G401.6 (cell line): ENCODE results near the gene PPP1R37.

ENCODE experiments used
- FAIRE-seq: peaks from 2 replicates; lab custom pipeline; 2012; peaks lifted over from hg19 to GRCh38; lab: Jason Lieb, UNC

Gene PPP1R37

DNA sequence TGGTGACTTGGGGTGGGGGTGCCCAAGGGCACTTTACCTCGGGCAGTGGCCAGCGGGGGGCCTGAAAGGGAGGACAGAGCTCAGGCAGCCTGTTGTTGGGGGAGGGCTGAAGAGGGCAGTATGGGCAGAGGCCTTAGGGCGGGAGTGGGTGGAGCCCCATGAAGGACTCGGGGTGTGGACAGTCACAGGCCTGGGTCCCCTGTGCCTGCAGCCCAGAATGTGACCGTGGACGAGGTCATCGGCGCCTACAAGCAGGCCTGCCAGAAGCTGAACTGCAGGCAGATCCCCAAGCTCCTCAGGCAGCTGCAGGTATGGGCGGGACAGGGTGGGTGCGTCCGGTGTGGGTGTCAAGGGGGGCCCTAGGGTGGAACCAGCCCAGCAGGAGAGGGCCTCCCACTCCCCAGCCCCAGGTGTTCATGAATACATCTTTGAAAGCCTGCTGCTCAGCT lies 45.3 kb downstream of the PPP1R37 start:
- no peak for FAIRE-seq

GRCh38 chr19:45139286-45140143 lies 46.5 kb downstream of the PPP1R37 start:
- no peak for FAIRE-seq

DNA sequence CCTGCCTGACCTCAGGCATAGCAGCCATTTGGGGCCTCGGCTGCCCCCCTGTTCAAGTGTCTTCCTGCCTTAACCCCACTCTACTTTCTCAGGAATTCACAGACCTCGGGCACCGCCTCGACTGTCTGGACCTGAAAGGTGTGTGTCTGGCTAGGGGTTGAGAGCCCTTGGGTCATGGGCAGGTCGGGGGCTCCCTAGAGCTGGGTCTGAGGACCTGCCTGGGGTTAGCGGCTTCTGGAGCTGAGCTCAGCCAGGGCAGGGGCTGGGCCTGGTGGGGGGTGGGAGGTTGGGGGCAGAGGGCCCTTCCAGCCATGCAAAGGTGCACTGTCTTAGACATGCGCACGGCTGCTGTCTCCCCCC lies 47.1 kb downstream of the PPP1R37 start:
- no peak for FAIRE-seq

DNA sequence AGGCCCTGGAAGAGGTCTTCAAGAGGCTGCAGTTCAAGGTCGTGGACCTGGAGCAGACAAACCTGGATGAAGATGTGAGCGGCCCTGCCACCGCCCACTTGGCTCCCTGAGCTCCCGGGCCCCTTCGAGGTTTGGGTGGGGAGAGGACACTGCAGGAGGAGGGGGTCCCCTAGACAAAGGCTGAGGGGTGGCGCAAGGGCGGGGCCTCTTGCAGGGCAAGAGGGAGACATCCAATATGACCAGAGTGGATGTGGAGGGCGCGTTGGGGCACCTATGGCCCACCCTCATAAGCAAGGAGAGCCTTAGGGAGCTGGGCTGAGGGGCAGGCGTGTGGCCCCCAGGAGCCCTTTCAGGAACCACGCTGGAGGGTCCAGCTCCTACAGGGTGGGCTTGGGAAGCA lies 47.6 kb downstream of the PPP1R37 start:
- FAIRE-seq = no peak

GRCh38 chr19:45141203-45141900 lies 48.4 kb downstream of the PPP1R37 start:
- no peak for FAIRE-seq

DNA sequence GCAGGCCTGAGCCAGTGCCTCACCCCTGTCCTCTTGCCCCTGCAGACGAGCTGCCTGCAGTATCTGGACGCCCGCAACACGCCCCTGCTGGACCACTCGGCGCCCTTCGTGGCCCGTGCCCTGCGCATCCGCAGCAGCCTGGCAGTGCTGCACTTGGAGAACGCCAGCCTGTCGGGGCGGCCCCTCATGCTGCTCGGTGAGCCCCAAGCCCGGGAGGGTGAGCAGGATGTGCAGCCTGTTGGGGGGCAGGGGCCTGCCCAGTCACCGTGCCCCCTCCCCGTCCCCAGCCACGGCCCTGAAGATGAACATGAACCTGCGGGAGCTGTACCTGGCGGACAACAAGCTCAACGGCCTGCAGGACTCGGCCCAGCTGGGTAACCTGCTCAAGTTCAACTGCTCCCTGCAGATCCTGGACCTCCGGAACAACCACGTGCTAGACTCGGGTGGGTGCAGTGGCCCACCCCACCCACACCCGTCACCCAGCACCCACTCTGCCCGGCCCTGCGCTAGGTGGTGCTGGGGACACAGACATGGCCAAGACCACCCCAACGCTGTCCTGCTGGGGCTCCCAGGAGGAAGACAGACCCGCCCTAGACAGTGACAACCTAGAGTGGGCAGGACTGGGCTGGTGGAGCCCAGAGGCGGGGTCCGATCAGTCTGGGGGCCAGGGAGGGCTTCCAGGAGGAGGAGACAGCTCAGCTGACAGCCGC lies 49.2 kb downstream of the PPP1R37 start:
- FAIRE-seq = no peak

GRCh38 chr19:45142726-45143110 lies 49.7 kb downstream of the PPP1R37 start:
- no peak for FAIRE-seq

GRCh38 chr19:45144431-45145269 lies 51.7 kb downstream of the PPP1R37 start:
- no peak for FAIRE-seq

- FAIRE-seq = no peak
These were observed 52.6 kb downstream of the PPP1R37 start for GRCh38 chr19:45145270-45146189.

- FAIRE-seq = no peak
These were observed 53.3 kb downstream of the PPP1R37 start for GRCh38 chr19:45146251-45146650.

DNA sequence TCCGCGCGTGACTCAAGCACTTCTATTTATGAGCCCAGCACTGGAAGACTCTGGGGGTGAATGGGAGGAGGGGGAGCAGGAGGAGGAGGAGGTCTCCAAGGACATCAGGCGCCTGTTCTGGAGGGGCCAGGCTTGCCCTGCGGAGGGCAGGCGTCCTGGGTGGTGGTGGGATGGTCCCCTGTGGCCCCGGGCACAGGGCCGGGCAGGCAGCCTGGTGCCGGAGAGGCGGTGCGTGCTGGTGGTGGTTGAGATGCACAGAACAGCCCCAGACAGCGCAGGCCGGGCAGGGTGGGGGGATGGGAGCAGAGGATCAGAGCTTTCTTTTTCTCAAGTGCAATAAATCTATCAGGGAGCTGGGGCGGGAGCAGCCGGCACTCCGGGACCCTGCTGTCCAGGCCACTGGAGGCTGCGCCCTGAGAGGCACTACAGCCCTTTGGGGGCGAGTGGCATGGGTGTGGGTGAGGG lies 53.8 kb downstream of the PPP1R37 start:
- no peak for FAIRE-seq

GRCh38 chr19:45147835-45148676 lies 55.1 kb downstream of the PPP1R37 start:
- FAIRE-seq = no peak

DNA sequence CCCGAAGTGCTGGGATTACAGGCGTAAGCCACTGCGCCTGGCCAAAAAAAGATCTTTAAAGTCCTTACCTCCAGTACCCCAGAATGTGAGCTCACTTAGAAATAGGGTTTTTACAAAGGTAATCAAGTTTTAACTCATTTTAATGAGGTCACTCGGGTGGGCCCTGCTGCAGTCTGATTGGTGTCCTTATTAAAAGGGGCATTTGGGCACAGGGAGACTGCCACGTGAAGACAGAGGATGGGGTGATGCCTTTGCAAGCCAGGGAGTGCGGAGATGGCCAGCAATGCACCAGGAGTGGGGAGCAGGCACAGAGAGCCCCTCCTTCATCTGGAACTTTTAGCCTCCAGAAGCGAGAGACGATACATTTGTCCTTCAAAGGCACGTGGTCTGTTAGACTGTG lies 56.1 kb downstream of the PPP1R37 start:
- FAIRE-seq = no peak

DNA sequence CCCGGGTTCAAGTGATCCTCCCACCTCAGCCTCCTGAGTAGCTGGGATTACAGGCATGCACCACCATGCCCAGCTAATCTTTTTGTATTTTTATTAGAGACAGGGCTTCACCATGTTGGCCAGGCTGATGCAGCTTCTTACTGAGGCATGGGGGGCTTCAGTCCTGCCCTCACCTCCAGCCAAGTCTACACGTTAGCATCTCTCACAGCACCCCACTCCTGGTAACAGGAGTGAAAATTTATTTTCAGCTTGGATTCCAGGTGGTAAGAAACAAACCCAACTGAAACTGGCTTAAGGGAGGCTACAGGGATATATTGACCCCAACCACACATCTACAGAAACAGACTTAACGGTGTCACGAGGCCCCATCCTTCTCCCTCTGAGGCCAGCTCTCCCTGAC lies 57.2 kb downstream of the PPP1R37 start:
- no peak for FAIRE-seq

DNA sequence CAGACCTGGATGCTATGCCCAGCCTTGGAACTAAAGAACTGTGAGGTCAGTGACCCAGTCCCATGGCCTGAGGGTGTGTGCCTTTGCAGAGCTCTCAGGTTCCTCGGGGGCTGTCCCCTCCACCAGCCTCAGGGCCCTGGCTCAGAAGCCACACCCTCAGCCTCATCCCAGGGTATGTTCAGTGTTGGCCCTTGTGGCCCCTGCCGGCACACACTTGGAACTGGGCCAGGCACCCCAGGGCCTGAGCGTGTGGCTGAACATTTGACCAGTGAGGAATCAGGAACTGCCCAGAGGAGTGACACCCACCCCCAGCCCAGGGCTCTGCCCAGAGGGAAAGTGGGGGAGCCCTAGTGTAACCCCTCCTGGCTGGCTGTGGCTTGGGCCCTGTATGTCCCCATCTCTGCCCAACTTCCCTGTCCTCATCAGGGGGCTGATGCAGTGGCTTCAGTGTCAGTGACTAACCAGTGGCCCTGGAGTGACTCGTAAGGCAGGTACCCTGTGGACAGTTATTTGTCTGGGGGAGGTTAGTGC lies 57.8 kb downstream of the PPP1R37 start:
- FAIRE-seq = no peak

GRCh38 chr19:45151320-45151719 lies 58.3 kb downstream of the PPP1R37 start:
- no peak for FAIRE-seq

DNA sequence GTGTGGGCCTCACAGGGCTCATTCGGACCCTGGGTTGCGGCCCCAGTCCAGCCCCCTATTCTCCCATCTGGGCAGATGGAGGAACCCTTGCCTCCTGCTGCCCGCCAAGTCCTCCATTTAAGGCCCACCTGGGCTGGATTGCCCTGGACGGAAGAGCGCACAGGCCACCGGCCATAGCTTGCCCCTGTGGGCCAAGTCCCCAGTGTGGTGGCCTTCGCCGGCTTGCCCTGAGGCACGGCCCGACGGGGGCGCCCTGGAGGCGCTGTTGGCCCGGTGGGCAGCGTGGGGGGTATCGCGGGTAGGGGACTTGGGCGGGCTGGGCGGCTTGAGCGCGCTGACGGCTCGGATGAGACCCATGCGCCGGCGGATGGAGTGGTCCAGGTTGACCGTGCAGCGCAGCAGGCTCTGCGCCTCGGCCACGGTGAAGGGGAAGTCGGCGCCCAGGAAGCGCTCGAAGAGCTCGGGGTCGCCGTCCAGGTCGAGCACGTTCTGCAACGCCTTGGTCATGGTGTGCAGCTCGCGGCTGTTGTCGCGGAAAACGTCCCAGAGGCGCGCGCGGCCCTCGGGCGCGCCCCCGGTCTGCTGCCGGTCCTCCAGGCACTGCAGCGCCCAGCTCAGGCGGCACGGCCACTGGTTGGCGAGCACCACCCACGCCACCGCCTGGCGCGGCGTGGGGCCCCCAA lies 59.0 kb downstream of the PPP1R37 start:
- no peak for FAIRE-seq

- no peak for FAIRE-seq
These were observed 59.7 kb downstream of the PPP1R37 start for GRCh38 chr19:45152504-45153338.
